HepG2 (cell line): ENCODE results near the gene SLC2A5. TPM values are rescaled to one million over a fixed set of nuclear protein-coding genes. Genes with fewer than 3 reads are reported as not detected.

ENCODE experiments used
- CEBPG ChIP-seq: IDR thresholded peaks from 2 replicates; pipeline ENCODE4 v1.6.1; 2016
- EZH2 ChIP-seq: conservative IDR thresholded peaks from 2 replicates; pipeline ENCODE4 v1.6.1; 2012; ENCODE audit warnings: mild to moderate bottlenecking, low read depth, low read length, moderate library complexity
- HCFC1 ChIP-seq: fragments of 150-350 bp; IDR thresholded peaks from 2 replicates; pipeline ENCODE4 v1.6.1; 2014; ENCODE audit warnings: low read depth, low read length
- HNRNPL ChIP-seq: fragments of 200-400 bp; formaldehyde crosslinking; IDR thresholded peaks from 2 replicates; pipeline ENCODE4 v1.6.1; 2017; ENCODE audit warnings: mild to moderate bottlenecking, low read depth, low read length
- IKZF5 ChIP-seq: IDR thresholded peaks from 2 replicates; pipeline ENCODE4 v1.6.1; 2018; ENCODE audit warnings: missing genetic modification reagents, mild to moderate bottlenecking, missing compliant biosample characterization
- NFE2L2 ChIP-seq: fragments of 150-350 bp; IDR thresholded peaks from 2 replicates; pipeline ENCODE4 v1.6.1; 2014; ENCODE audit warnings: low read length
- SMYD3 ChIP-seq: sonication (generic); formaldehyde crosslinking; IDR thresholded peaks from 2 replicates; pipeline ENCODE4 v1.8.1; 2023; ENCODE audit warnings: mild to moderate bottlenecking, missing genetic modification reagents
- SOX13 ChIP-seq, 3 experiments: fragments of 450-650 bp in 1 of 3; sonication (generic) in 1 of 3; formaldehyde crosslinking in 1 of 3; IDR thresholded peaks in 2 of 3; conservative IDR thresholded peaks in 1 of 3; 2 replicates each; pipeline versions ENCODE4 v1.5.0 to v1.6.1; 2016 to 2020; ENCODE audit warnings: antibody characterized with exemption in 1 of 3, mild to moderate bottlenecking in 1 of 3, missing compliant biosample characterization in 1 of 3, missing genetic modification reagents in 1 of 3, moderate library complexity in 1 of 3
- TFDP1 ChIP-seq: IDR thresholded peaks from 2 replicates; pipeline ENCODE4 v1.6.1; 2016; ENCODE audit warnings: missing compliant biosample characterization, missing genetic modification reagents, borderline replicate concordance
- TGIF2 ChIP-seq: IDR thresholded peaks from 2 replicates; pipeline ENCODE4 v1.6.1; 2016; ENCODE audit warnings: control low read depth, missing compliant biosample characterization
- THYN1 ChIP-seq: sonication (generic); formaldehyde crosslinking; IDR thresholded peaks from 2 replicates; pipeline ENCODE4 v1.8.1; 2023; ENCODE audit warnings: low read depth, mild to moderate bottlenecking, moderate library complexity, missing genetic modification reagents, borderline replicate concordance
- TRAFD1 ChIP-seq: sonication (generic); formaldehyde crosslinking; IDR thresholded peaks from 2 replicates; pipeline ENCODE4 v1.5.1; 2020; ENCODE audit warnings: missing genetic modification reagents, mild to moderate bottlenecking, borderline replicate concordance
- XBP1 ChIP-seq: sonication (generic); formaldehyde crosslinking; IDR thresholded peaks from 2 replicates; pipeline ENCODE4 v1.5.0; 2020; ENCODE audit warnings: missing genetic modification reagents
- ZBTB21 ChIP-seq: sonication (generic); formaldehyde crosslinking; IDR thresholded peaks from 2 replicates; pipeline ENCODE4 v1.4.0; 2020; ENCODE audit warnings: missing genetic modification reagents
- ZFP62 ChIP-seq: sonication (generic); formaldehyde crosslinking; IDR thresholded peaks from 2 replicates; pipeline ENCODE4 v1.4.0; 2020; ENCODE audit warnings: missing genetic modification reagents
- ZMYM3 ChIP-seq: sonication (generic); formaldehyde crosslinking; IDR thresholded peaks from 2 replicates; pipeline ENCODE4 v1.5.1; 2020; ENCODE audit warnings: mild to moderate bottlenecking, missing genetic modification reagents
- ZNF101 ChIP-seq: sonication (generic); formaldehyde crosslinking; IDR thresholded peaks from 2 replicates; pipeline ENCODE4 v1.4.0; 2020; ENCODE audit warnings: mild to moderate bottlenecking, low read depth, missing genetic modification reagents, borderline replicate concordance
- ZNF496 ChIP-seq: sonication (generic); formaldehyde crosslinking; IDR thresholded peaks from 2 replicates; pipeline ENCODE4 v1.8.1; 2023; ENCODE audit warnings: mild to moderate bottlenecking, moderate library complexity, missing genetic modification reagents; ENCODE audit not compliant: insufficient replicate concordance
- ZNF501 ChIP-seq: sonication (generic); formaldehyde crosslinking; IDR thresholded peaks from 2 replicates; pipeline ENCODE4 v1.5.1; 2020; ENCODE audit warnings: mild to moderate bottlenecking, moderate library complexity, missing genetic modification reagents
- ZNF510 ChIP-seq: sonication (generic); formaldehyde crosslinking; IDR thresholded peaks from 2 replicates; pipeline ENCODE4 v1.4.0; 2020; ENCODE audit warnings: low read depth, mild to moderate bottlenecking, missing genetic modification reagents
- ZNF780A ChIP-seq: sonication (generic); formaldehyde crosslinking; IDR thresholded peaks from 2 replicates; pipeline ENCODE4 v1.8.0; 2022; ENCODE audit warnings: mild to moderate bottlenecking, missing genetic modification reagents, moderate library complexity
- ZSCAN20 ChIP-seq: sonication (generic); formaldehyde crosslinking; IDR thresholded peaks from 2 replicates; pipeline ENCODE4 v1.4.0; 2020; ENCODE audit warnings: missing genetic modification reagents, mild to moderate bottlenecking, borderline replicate concordance
- polyA plus RNA-seq, 8 experiments: library from polyadenylated mRNA; depleted of rRNA in 3 of 8; stranded (reverse) in 7 of 8; unstranded in 1 of 8; fragments of >200 nt; fragmentation: Illumina TruSeq in 4 of 8; extraction: Trizol in 4 of 8; gene quantifications; 2 replicates each; pipeline versions ENCODE4 v1.2.1 to v1.2.3, GENCODE V29; 2011 to 2016; ENCODE audit warnings: low read depth in 4 of 8, missing spikeins in 1 of 8, mixed read lengths in 1 of 8; ENCODE audit not compliant: insufficient read depth in 1 of 8
- total RNA-seq, 5 experiments: library from RNA; depleted of rRNA; stranded (reverse); fragments of >200 nt; fragmentation: Illumina TruSeq; extraction: Trizol; gene quantifications; 2 replicates each; pipeline ENCODE4 v1.2.3, GENCODE V29; 2016; ENCODE audit warnings: low read depth in 1 of 5
- TF ChIP-seq, protein P1 (sequence below): IDR thresholded peaks from 2 replicates; pipeline ENCODE4 v1.6.1; 2016; ENCODE audit warnings: missing biosample characterization, missing genetic modification reagents, low read depth
- TF ChIP-seq, protein P2 (sequence below): IDR thresholded peaks from 2 replicates; pipeline ENCODE4 v1.6.1; 2012; ENCODE audit warnings: inconsistent platforms

The SLC2A5 gene
- total and polyA plus RNA-seq, 2 of the 13 experiments (the other 11 are each of a cell fraction or from before 2014, with no cell fraction given) = 0.04 to 0.54 TPM

- TF ChIP-seq ZMYM3 (CRISPR knock-in tag) = peak; percentile 78
- no peak for TF ChIP-seq HNRNPL
- TF ChIP-seq THYN1 = no peak
- no peak for TF ChIP-seq NFE2L2
- no peak; the same call in 1 of the 2 replicates for TF ChIP-seq SOX13 (IDR thresholded peaks at IDR 0.05)
- peak in 1 of 2 experiments; percentile 82; a peak in 2 of 4 replicates for TF ChIP-seq SOX13 (CRISPR knock-in tag; conservative IDR thresholded peaks at IDR 0.05 in 1 of 2, IDR thresholded peaks at IDR 0.05 in 1 of 2)
- TF ChIP-seq, protein P1, sequence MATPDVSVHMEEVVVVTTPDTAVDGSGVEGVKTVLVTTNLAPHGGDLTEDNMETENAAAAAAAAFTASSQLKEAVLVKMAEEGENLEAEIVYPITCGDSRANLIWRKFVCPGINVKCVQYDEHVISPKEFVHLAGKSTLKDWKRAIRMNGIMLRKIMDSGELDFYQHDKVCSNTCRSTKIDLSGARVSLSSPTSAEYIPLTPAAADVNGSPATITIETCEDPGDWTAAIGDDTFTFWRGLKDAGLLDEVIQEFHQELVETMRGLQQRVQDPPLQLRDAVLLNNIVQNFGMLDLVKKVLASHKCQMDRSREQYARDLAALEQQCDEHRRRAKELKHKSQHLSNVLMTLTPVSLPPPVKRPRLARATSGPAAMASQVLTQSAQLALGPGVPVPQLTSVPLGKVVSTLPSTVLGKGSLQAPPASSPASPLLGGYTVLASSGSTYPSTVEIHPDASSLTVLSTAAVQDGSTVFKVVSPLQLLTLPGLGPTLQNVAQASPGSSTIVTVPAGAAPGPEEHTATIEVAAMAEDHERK (CRISPR knock-in tag) = no peak
- peak; percentile 73 for TF ChIP-seq IKZF5
- no peak for TF ChIP-seq ZFP62 (CRISPR knock-in tag)
- no peak for TF ChIP-seq SMYD3 (CRISPR knock-in tag)
- no peak for TF ChIP-seq ZNF501
- TF ChIP-seq XBP1 (CRISPR knock-in tag) = no peak
- no peak for TF ChIP-seq TRAFD1 (CRISPR knock-in tag)
- TF ChIP-seq ZSCAN20 = no peak
- no peak for TF ChIP-seq ZNF510 (CRISPR knock-in tag)
- no peak for TF ChIP-seq ZNF780A
- peak; percentile 91 for TF ChIP-seq CEBPG
- TF ChIP-seq EZH2 = no peak
- TF ChIP-seq TGIF2 = no peak
- TF ChIP-seq TFDP1 (CRISPR knock-in tag) = no peak
- TF ChIP-seq, protein P2, sequence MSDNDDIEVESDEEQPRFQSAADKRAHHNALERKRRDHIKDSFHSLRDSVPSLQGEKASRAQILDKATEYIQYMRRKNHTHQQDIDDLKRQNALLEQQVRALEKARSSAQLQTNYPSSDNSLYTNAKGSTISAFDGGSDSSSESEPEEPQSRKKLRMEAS = peak; percentile 56; the same call in 1 of the 2 replicates
- no peak for TF ChIP-seq ZNF496
- TF ChIP-seq ZBTB21 (CRISPR knock-in tag) = no peak
- no peak for TF ChIP-seq ZNF101
- TF ChIP-seq HCFC1 = no peak
Measured at GRCh38 chr1:9100471-9101043, 31.1 kb upstream of the SLC2A5 start (continued).
